DOHH2 (cell line): Measurements from ENCODE around the gene FAAP20.

Source experiments
- CTCF ChIP-seq: fragments of 200-600 bp; sonication (generic); IDR thresholded peaks from one replicate; pipeline ENCODE4 v1.5.1; 2014; ENCODE audit warnings: antibody characterized with exemption, mild to moderate bottlenecking, low read depth, low read length; ENCODE audit not compliant: poor library complexity, severe bottlenecking
- EZH2phosphoT487 ChIP-seq: fragments of 200-600 bp; sonication (generic); IDR thresholded peaks from 2 replicates; pipeline ENCODE4 v1.6.1; 2017; ENCODE audit warnings: borderline replicate concordance, mild to moderate bottlenecking, antibody characterized with exemption, low read length, moderate library complexity, mixed read lengths

GRCh38 chr1:2165646-2166045, 28.9 kb downstream of the FAAP20 start:
- no peak for TF ChIP-seq CTCF
- no peak for TF ChIP-seq EZH2phosphoT487
